ENCODE measurements around the gene CT47C1. TPM values are rescaled to one million over a fixed set of nuclear protein-coding genes. Genes with fewer than 3 reads are reported as not detected.

The CT47C1 gene
- polyA plus RNA-seq, 1 of the 3 experiments (the other 2 are of a cell fraction): not detected

DNA sequence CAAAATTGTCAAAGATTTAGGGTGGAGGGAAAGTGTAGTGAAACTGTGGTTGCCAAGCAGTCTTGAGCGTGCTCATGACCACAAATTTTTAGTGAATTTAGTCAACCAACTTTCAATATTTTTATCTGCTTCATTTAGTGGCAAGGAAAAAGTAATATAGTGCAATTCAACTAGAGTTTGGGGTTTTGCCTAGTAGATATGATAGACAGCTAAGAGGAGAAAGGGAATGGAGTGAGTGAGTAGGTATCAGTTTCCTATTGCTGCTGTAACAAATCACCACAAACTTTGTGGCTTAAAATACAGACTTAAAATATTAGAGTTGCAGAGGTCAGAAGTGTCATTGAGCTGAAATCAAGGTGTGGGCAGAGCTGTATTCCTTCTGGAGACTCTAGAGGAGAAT is 3.7 kb upstream of the CT47C1 start:
- Histone ChIP-seq H4K20me1 (ENCODE audit: insufficient read depth) (no peaks in the 10 kb centered on the region), H3K36me3 (replicated peaks in 1 of 2; ENCODE audit: control insufficient read depth in 1 of 2, insufficient read depth in 2 of 2, low read length in 1 of 2) (no peaks in the 10 kb centered on the region), H2AFZ (ENCODE audit: low read depth) (no peak overlapping the region), H3K4me1 (ENCODE audit: control insufficient read depth in 1 of 2, insufficient read depth in 2 of 2, low read depth in 1 of 2, low read length in 1 of 2) (no peaks in the 10 kb centered on the region), H3K9me2 (no peaks in the 10 kb centered on the region), H3K4me3 (ENCODE audit: low read depth in 2 of 2, low read length in 1 of 2) (no peak overlapping the region), H3K9me3 (no peaks in the 10 kb centered on the region), H3K79me2 (ENCODE audit: insufficient read depth) (no peaks in the 10 kb centered on the region), H3F3A (replicated peaks; ENCODE audit: insufficient read depth) (no peaks in the 10 kb centered on the region), H3K4me2 (no peak overlapping the region), H3K27me3 (ENCODE audit: insufficient read depth) (peaks cover 45% of the 10 kb centered on the region; the same call in 1 of the 2 replicates), H3K27ac (ENCODE audit: low read depth in 2 of 2, low read length in 1 of 2) (no peak overlapping the region), H3K9ac (no peak overlapping the region)
- ChIA-PET CTCF (no interaction called here), POLR2A (no interaction called here)
- 4% methylated on average over 1 of the region's 1 CpG for WGBS (ENCODE audit: low lambda C conversion rate)
- no peak for DNase-seq
- no peak for TF ChIP-seq RXRA (IDR thresholded peaks at IDR 0.05; ENCODE audit: borderline replicate concordance, low read depth)
- TF ChIP-seq, protein P1, sequence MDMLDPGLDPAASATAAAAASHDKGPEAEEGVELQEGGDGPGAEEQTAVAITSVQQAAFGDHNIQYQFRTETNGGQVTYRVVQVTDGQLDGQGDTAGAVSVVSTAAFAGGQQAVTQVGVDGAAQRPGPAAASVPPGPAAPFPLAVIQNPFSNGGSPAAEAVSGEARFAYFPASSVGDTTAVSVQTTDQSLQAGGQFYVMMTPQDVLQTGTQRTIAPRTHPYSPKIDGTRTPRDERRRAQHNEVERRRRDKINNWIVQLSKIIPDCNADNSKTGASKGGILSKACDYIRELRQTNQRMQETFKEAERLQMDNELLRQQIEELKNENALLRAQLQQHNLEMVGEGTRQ (IDR thresholded peaks at IDR 0.05; ENCODE audit: borderline replicate concordance, low read depth, low read length): no peak
- TF ChIP-seq TCF12 (IDR thresholded peaks at IDR 0.05): no peak
- TF ChIP-seq, protein P2, sequence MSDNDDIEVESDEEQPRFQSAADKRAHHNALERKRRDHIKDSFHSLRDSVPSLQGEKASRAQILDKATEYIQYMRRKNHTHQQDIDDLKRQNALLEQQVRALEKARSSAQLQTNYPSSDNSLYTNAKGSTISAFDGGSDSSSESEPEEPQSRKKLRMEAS (IDR thresholded peaks at IDR 0.05; ENCODE audit: low read depth): no peak
- TF ChIP-seq, protein P3, sequence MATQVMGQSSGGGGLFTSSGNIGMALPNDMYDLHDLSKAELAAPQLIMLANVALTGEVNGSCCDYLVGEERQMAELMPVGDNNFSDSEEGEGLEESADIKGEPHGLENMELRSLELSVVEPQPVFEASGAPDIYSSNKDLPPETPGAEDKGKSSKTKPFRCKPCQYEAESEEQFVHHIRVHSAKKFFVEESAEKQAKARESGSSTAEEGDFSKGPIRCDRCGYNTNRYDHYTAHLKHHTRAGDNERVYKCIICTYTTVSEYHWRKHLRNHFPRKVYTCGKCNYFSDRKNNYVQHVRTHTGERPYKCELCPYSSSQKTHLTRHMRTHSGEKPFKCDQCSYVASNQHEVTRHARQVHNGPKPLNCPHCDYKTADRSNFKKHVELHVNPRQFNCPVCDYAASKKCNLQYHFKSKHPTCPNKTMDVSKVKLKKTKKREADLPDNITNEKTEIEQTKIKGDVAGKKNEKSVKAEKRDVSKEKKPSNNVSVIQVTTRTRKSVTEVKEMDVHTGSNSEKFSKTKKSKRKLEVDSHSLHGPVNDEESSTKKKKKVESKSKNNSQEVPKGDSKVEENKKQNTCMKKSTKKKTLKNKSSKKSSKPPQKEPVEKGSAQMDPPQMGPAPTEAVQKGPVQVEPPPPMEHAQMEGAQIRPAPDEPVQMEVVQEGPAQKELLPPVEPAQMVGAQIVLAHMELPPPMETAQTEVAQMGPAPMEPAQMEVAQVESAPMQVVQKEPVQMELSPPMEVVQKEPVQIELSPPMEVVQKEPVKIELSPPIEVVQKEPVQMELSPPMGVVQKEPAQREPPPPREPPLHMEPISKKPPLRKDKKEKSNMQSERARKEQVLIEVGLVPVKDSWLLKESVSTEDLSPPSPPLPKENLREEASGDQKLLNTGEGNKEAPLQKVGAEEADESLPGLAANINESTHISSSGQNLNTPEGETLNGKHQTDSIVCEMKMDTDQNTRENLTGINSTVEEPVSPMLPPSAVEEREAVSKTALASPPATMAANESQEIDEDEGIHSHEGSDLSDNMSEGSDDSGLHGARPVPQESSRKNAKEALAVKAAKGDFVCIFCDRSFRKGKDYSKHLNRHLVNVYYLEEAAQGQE (IDR thresholded peaks at IDR 0.05; ENCODE audit: low read depth, low read length): no peak
- no peak for TF ChIP-seq FOXM1 (IDR thresholded peaks at IDR 0.05; ENCODE audit: low read depth)

- H3K27ac ChIP-seq (ENCODE audit: low read depth in 2 of 2, low read length in 1 of 2): no peak overlapping the region
- no peaks in the 10 kb centered on the region for H3K9me2 ChIP-seq
- TF ChIP-seq NFIC (IDR thresholded peaks at IDR 0.05; ENCODE audit: borderline replicate concordance) (no peak), FOXM1 (IDR thresholded peaks at IDR 0.05; ENCODE audit: low read depth) (no peak), RXRA (IDR thresholded peaks at IDR 0.05; ENCODE audit: borderline replicate concordance, low read depth) (no peak), RCOR1 (IDR thresholded peaks at IDR 0.05; ENCODE audit: low read length) (no peak)
- H4K20me1 ChIP-seq (ENCODE audit: insufficient read depth): no peaks in the 10 kb centered on the region
- ChIA-PET POLR2A (no interaction called here), CTCF (no interaction called here)
- peaks cover 52% of the 10 kb centered on the region; the same call in 1 of the 2 replicates for H3K27me3 ChIP-seq (ENCODE audit: insufficient read depth)
- H3K79me2 ChIP-seq (ENCODE audit: insufficient read depth): no peaks in the 10 kb centered on the region
- H3K9ac ChIP-seq: no peak overlapping the region
- DNase-seq: no peak
- H3K36me3 ChIP-seq (replicated peaks in 1 of 2; ENCODE audit: control insufficient read depth in 1 of 2, insufficient read depth in 2 of 2, low read length in 1 of 2): no peaks in the 10 kb centered on the region
- no peak overlapping the region for H2AFZ ChIP-seq (ENCODE audit: low read depth)
- H3K4me2 ChIP-seq: no peak overlapping the region
- H3F3A ChIP-seq (replicated peaks; ENCODE audit: insufficient read depth): no peaks in the 10 kb centered on the region
- no peaks in the 10 kb centered on the region for H3K4me1 ChIP-seq (ENCODE audit: control insufficient read depth in 1 of 2, insufficient read depth in 2 of 2, low read depth in 1 of 2, low read length in 1 of 2)
- H3K4me3 ChIP-seq (ENCODE audit: low read depth in 2 of 2, low read length in 1 of 2): no peak overlapping the region
- 16% methylated on average over 1 of the region's 1 CpG for WGBS (ENCODE audit: low lambda C conversion rate)
- H3K9me3 ChIP-seq: no peaks in the 10 kb centered on the region
Measured at GRCh38 chrX:119069762-119070161, 3.0 kb upstream of the CT47C1 start.

Data from SK-N-SH (cell line).